Testis (tissue), 2 donors: Measurements from ENCODE around the gene RAP1GAP2.

ENCODE experiments used
- CTCF ChIP-seq, 3 experiments: fragments of 450-650 bp in 2 of 3; fragments of 200-600 bp in 1 of 3; sonication (generic) in 1 of 3; IDR thresholded peaks; one replicate each; pipeline ENCODE4 v1.5.1; 2016 to 2019; ENCODE audit warnings: antibody characterized with exemption in 3 of 3, mild to moderate bottlenecking in 2 of 3, moderate library complexity in 1 of 3
- POLR2A ChIP-seq: fragments of 450-650 bp; IDR thresholded peaks from one replicate; pipeline ENCODE4 v1.6.1; 2017; ENCODE audit warnings: antibody characterized with exemption, mild to moderate bottlenecking, moderate library complexity

GRCh38 chr17:3030096-3030495 is 233.9 kb downstream of the RAP1GAP2 start:
- no peak for TF ChIP-seq CTCF (IDR thresholded peaks at IDR 0.05)
- no peak for TF ChIP-seq POLR2A
